C4-2B (cell line): ENCODE measurements around the gene HDAC10.
A peak's percentile ranks its signal among the peaks of the same experiment; 100 is the strongest.

Source experiments
- H3K27ac ChIP-seq: fragments of 450-650 bp; 2 replicates; pipeline ENCODE4 v1.5.1; 2017
- ZFX ChIP-seq: fragments of 450-650 bp; IDR thresholded peaks from 2 replicates; pipeline ENCODE4 v1.6.1; 2017
- TF ChIP-seq, protein P1 (sequence below): fragments of 450-650 bp; conservative IDR thresholded peaks from 2 replicates; pipeline ENCODE4 v1.5.1; 2017; ENCODE audit warnings: mild to moderate bottlenecking

Gene HDAC10

DNA sequence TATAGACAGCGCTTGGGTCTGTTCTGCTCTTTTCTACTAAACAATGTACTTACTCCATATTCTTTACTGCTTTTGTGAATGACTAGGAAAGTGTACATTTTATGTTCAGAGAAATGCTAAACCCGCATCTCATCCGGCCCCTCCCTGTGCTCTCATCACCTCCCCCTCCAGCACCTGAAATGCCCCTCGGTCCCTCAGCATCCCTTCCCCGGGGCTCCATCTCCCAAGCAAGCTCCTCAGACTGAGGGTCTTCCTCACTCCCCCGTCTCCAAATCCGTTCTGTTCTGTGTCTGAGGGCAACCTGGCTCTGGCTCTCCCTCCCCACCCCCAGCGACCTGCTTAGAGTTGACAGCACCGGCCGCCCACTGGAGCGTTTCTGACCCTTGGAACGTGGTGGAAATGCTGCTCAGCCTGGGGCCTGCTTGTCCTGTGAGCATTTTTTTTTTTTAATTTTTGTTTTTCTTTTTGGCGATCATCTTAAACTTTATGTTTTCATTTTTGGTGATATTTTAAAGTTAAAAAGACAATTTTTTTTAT is 48.9 kb downstream of the HDAC10 start:
- TF ChIP-seq, protein P1, sequence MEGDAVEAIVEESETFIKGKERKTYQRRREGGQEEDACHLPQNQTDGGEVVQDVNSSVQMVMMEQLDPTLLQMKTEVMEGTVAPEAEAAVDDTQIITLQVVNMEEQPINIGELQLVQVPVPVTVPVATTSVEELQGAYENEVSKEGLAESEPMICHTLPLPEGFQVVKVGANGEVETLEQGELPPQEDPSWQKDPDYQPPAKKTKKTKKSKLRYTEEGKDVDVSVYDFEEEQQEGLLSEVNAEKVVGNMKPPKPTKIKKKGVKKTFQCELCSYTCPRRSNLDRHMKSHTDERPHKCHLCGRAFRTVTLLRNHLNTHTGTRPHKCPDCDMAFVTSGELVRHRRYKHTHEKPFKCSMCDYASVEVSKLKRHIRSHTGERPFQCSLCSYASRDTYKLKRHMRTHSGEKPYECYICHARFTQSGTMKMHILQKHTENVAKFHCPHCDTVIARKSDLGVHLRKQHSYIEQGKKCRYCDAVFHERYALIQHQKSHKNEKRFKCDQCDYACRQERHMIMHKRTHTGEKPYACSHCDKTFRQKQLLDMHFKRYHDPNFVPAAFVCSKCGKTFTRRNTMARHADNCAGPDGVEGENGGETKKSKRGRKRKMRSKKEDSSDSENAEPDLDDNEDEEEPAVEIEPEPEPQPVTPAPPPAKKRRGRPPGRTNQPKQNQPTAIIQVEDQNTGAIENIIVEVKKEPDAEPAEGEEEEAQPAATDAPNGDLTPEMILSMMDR, result no peak
- no peak for TF ChIP-seq ZFX
- peak overlapping the region; percentile 89 for H3K27ac ChIP-seq

DNA sequence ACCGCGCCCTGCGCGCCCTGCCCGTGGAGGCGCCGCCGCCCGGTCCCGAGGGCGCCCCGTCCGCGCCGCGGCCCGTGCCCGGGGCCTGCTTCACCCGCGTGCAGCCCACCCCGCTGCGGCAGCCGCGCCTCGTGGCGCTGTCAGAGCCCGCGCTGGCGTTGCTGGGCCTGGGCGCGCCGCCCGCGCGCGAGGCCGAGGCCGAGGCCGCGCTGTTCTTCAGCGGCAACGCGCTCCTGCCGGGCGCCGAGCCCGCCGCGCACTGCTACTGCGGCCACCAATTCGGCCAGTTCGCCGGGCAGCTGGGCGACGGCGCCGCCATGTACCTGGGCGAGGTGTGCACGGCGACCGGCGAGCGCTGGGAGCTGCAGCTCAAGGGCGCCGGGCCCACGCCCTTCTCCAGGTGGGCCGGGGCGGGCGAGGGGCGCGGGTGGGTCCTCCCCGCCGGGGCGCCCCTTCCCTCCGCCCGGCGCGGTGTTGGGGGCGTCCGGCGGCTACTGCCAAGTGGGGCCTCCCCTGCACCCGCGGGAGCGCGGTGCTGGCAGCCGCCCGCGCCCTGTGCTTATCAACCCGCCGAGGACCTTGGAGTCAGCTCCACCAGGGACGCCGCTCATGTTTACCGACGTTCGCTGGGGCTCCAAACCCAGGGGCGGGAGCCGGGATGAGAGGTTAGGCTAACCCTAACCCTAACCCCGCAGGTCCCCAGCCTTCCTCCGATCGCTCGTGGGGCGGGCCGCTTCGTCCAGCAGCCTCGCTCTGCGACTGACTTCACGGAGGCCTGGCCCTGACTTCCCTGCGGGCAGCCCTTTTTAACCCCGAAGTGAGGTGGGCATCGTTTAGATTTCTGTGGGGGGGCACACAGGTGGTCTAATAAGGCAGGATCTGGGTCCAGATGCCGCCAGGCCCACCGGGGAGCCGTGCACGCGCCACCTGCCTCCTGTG is 49.6 kb downstream of the HDAC10 start:
- TF ChIP-seq, protein P1, result no peak; the same call in 1 of the 2 replicates
- TF ChIP-seq ZFX, result peak; percentile 97
- peak overlapping the region; percentile 89 for H3K27ac ChIP-seq

DNA sequence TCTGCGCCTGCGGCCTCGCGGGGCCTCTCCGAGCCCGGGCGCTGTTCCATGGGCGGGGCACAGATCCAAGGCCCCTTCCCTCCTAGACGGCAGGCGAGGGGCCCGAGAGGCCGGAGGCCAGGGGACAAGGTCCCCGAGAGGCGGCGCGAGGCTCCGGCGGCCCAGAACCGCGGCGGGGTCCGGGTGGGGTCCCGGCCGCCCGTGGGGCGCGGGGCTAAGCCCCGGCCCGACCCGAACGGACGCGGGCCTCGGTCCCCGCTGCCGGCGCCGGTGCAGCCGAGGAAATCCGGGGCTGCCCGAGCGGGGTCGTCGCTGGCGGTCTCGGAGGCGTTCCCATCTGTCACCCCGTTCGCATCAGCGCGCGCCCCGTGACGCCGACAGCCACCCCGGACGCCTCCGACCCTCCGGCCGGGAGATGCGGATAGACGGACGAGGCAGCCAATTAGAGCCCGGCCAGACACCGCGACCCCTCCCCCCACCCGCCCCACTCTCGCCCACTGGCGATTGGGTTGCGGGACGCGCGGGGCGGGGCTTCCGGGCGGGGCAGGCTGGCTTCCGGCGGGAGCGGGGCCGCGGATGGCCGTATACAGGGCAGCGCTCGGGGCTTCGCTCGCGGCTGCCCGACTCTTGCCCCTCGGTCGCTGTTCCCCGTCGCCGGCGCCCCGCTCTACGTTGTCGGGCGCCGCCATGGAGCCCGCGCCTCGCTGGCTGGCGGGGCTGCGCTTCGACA is 50.4 kb downstream of the HDAC10 start, which contains the start of gene SELENOO:
Gene SELENOO, plus strand, starts transcription at position 551 of the 730 bp plus-strand sequence. Its CDS starts 26 bp downstream, at position 577.
- peak within 1 kb of the TSS; percentile 89 for H3K27ac ChIP-seq
- no peak for TF ChIP-seq ZFX
- TF ChIP-seq, protein P1, result no peak

DNA sequence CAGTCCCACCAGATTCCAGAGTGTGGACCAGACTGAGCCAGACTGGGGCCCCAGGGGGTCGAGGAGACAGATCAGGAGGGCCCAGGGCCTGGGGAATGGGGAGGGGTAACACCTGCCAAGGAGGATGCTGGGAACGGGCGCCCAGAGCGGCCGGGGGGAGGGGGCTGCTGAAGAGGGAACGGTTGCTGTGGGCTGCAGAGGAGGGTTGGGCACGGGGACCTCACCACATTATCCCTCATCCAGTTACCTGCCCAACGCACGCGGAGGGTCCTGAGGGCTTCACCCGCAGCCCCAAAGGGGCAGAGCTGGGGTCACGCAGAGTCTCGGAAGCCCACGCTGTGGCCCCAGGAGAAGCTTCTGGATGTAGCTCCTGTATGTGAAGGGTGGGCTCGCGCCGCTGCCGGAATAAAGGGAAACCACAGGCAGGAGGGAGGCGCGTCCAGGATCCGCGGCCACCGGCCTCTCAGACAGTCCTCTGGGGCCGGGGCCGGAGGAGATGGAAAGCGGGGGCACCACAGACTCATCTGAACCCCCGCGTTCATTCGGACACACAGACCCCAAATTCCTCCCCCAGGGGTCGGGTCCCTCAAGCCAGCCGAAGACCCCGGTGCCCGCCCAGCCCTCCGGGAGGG is 51.1 kb downstream of the HDAC10 start:
- TF ChIP-seq, protein P1, result no peak
- TF ChIP-seq ZFX, result no peak
- H3K27ac ChIP-seq, result peak overlapping the region; percentile 89

DNA sequence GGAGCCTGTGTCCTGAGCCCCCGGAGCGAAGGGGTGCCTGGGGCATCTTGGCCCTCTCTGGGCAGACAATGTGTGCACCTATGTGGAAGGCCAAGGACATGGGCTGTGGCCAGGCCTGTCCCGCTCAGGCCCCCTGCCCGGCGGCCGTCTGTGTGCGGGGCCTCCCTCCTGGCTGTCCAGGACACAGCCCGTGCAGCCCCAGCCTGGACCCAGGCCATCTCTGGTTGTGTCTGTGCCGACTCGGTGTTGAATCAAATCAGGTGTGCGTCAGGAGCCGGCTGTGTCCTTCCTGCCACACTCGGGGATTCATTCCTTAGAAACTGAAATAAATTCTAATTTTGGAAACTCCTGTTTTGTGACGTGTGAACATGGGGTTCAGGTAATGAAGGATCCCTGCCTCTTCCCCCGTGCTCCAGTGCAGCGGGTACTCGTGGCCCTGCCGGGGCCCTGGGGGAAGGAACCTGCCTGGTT is 51.8 kb downstream of the HDAC10 start:
- TF ChIP-seq, protein P1, result no peak
- TF ChIP-seq ZFX, result no peak
- H3K27ac ChIP-seq, result no peak overlapping the region; the same call in 1 of the 2 replicates

DNA sequence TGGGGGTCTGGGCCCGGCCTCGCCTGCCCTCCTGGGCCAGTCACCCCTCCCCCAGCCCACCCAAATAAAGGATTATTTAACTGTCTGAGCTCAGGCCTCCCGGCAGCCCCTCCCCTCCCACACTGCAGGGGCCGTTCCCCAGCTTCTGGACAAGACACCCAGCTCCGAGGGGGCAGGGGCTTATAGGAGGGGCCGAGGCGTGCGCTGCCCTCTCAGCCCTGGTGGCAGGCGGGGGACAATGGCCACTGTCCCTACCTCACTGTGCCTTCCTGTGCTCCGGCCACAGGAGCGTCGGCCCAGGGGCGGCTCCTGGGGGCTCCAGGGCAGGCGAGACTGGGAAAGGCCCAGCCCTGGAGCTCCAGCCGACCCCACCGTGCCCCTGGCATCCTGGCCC is 52.4 kb downstream of the HDAC10 start:
- H3K27ac ChIP-seq, result no peak overlapping the region
- TF ChIP-seq, protein P1, result no peak
- TF ChIP-seq ZFX, result no peak
